ENCODE data around the gene VPS33A. TPM values are rescaled to one million over a fixed set of nuclear protein-coding genes. Genes with fewer than 3 reads are reported as not detected.

VPS33A gene
- total and polyA plus RNA-seq, 2 of the 13 experiments (the other 11 are each of a cell fraction or from before 2014, with no cell fraction given): 11.0 to 43.6 TPM

DNA sequence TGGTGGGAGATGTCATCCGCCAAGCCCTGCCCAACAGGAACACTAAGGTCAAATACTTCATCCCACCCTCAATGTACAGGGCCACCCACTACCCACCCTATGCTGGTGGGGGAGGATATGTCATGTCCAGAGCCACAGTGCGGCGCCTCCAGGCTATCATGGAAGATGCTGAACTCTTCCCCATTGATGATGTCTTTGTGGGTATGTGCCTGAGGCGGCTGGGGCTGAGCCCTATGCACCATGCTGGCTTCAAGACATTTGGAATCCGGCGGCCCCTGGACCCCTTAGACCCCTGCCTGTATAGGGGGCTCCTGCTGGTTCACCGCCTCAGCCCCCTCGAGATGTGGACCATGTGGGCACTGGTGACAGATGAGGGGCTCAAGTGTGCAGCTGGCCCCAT lies 59.3 kb downstream of the VPS33A start:
- H3K36me3 ChIP-seq (replicated peaks in 1 of 2; ENCODE audit: control insufficient read depth in 1 of 2, insufficient read depth in 2 of 2, low read length in 2 of 2): peaks cover 12 to 28% of the 10 kb centered on the region in 2 experiments

DNA sequence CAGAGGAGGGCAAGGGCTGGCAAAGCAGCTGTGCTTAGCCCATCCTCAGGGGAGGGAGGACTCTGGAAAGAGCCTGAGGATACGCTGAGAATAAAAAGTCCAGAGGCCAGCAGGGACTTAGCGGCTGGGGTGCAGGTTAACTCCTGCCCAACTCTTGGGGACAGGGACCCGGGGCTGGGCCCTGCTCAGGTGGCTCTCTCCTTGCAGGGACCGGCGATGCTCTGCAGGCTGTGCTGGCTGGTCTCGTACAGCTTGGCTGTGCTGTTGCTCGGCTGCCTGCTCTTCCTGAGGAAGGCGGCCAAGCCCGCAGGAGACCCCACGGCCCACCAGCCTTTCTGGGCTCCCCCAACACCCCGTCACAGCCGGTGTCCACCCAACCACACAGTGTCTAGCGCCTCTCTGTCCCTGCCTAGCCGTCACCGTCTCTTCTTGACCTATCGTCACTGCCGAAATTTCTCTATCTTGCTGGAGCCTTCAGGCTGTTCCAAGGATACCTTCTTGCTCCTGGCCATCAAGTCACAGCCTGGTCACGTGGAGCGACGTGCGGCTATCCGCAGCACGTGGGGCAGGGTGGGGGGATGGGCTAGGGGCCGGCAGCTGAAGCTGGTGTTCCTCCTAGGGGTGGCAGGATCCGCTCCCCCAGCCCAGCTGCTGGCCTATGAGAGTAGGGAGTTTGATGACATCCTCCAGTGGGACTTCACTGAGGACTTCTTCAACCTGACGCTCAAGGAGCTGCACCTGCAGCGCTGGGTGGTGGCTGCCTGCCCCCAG lies 60.0 kb downstream of the VPS33A start:
- H3K27ac ChIP-seq (ENCODE audit: extremely low read length, insufficient read depth, low read length): no peak overlapping the region
- no peak overlapping the region for H2AFZ ChIP-seq (ENCODE audit: low read length)
- no peaks in the 10 kb centered on the region for H3K79me2 ChIP-seq (ENCODE audit: insufficient read depth, low read length)
- 0 out of 2 replicates have a peak, but pooled peaks cover 2% of the 10 kb centered on the region for H4K20me1 ChIP-seq (ENCODE audit: insufficient read depth, low read length)
- ChIA-PET CTCF (ENCODE audit: low intra/inter-chr PET ratio, low total read pairs) (no interaction called here), POLR2A (interaction anchor here (1.6 kb wide), 1 partner anchor 19 kb away, joined by 3 read pairs; no protein-coding TSS in a partner anchor)
- FAIRE-seq (no peak), DNase-seq (ENCODE audit: low spot score) (no peak), ATAC-seq (peak; percentile 10)
- no peak overlapping the region for H3K4me3 ChIP-seq (replicated peaks in 1 of 3; ENCODE audit: insufficient read depth in 1 of 3, low read depth in 2 of 3, low read length in 3 of 3)
- peaks cover 10 to 21% of the 10 kb centered on the region in 2 experiments for H3K36me3 ChIP-seq (replicated peaks in 1 of 2; ENCODE audit: control insufficient read depth in 1 of 2, insufficient read depth in 2 of 2, low read length in 2 of 2)
- in situ Hi-C loops (cut with HindIII; ENCODE audit: extremely low pct_ligation_motif_present, low pct_unique_long_range_greater_than_20kb) (no loop called here), intact Hi-C loops (cut with micrococcal nuclease; ENCODE audit: unreplicated experiment) (no loop called here)
- peaks cover 10% of the 10 kb centered on the region for H3K4me1 ChIP-seq (ENCODE audit: insufficient read depth, low read length)
- BruUV-seq (replicated peaks): no TSS peak
- H3K27me3 ChIP-seq (ENCODE audit: control insufficient read depth in 1 of 2, insufficient read depth in 2 of 2, low read length in 2 of 2): peaks cover 6 to 36% of the 10 kb centered on the region in 2 experiments
- WGBS (ENCODE audit: low lambda C conversion rate): 90% methylated on average over 13 of the region's 27 CpGs
- no peak overlapping the region for H3K4me2 ChIP-seq (ENCODE audit: low read depth, low read length)
- H3K9me3 ChIP-seq (ENCODE audit: low read length): no peaks in the 10 kb centered on the region
- no peak overlapping the region for H3K9ac ChIP-seq (ENCODE audit: insufficient read depth, low read depth, low read length)
- TF ChIP-seq AGO1 (IDR thresholded peaks at IDR 0.05; ENCODE audit: low read depth, low read length, poor library complexity, severe bottlenecking) (peak; percentile 79), MAZ (IDR thresholded peaks at IDR 0.05; ENCODE audit: borderline replicate concordance, low read depth, low read length) (no peak), MAZ (CRISPR knock-in tag; IDR thresholded peaks at IDR 0.05; ENCODE audit: low read depth) (no peak), ZNF101 (CRISPR knock-in tag; IDR thresholded peaks at IDR 0.05; ENCODE audit: borderline replicate concordance, low read depth) (no peak), NRL (CRISPR knock-in tag; IDR thresholded peaks at IDR 0.05; ENCODE audit: borderline replicate concordance) (peak; percentile 24; the same call in 1 of the 2 replicates), AGO2 (optimal IDR thresholded peaks at IDR 0.05; ENCODE audit: low read depth, low read length) (peak; percentile 95), RBM22 (optimal IDR thresholded peaks at IDR 0.05; ENCODE audit: low read length) (peak; percentile 31), HDAC6 (IDR thresholded peaks at IDR 0.05; ENCODE audit: low read depth, low read length) (no peak)
- TF ChIP-seq, protein P1, sequence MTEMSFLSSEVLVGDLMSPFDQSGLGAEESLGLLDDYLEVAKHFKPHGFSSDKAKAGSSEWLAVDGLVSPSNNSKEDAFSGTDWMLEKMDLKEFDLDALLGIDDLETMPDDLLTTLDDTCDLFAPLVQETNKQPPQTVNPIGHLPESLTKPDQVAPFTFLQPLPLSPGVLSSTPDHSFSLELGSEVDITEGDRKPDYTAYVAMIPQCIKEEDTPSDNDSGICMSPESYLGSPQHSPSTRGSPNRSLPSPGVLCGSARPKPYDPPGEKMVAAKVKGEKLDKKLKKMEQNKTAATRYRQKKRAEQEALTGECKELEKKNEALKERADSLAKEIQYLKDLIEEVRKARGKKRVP (CRISPR knock-in tag; IDR thresholded peaks at IDR 0.05): no peak
- TF ChIP-seq, protein P2, sequence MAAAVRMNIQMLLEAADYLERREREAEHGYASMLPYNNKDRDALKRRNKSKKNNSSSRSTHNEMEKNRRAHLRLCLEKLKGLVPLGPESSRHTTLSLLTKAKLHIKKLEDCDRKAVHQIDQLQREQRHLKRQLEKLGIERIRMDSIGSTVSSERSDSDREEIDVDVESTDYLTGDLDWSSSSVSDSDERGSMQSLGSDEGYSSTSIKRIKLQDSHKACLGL (CRISPR knock-in tag; IDR thresholded peaks at IDR 0.05): no peak
- TF ChIP-seq, protein P3, sequence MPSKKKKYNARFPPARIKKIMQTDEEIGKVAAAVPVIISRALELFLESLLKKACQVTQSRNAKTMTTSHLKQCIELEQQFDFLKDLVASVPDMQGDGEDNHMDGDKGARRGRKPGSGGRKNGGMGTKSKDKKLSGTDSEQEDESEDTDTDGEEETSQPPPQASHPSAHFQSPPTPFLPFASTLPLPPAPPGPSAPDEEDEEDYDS (CRISPR knock-in tag; IDR thresholded peaks at IDR 0.05): no peak

More for the DNA sequence above, 59.3 kb downstream of the VPS33A start:
- TF ChIP-seq POLR2AphosphoS2 (IDR thresholded peaks at IDR 0.05; ENCODE audit: low read depth, low read length) (0 out of 2 replicates have a peak, but pooled peaks have one; percentile 36), PCBP1 (IDR thresholded peaks at IDR 0.05; ENCODE audit: borderline replicate concordance, low read depth, low read length) (no peak)
- in situ Hi-C loops (cut with HindIII; ENCODE audit: extremely low pct_ligation_motif_present, low pct_unique_long_range_greater_than_20kb) (no loop called here), intact Hi-C loops (cut with micrococcal nuclease; ENCODE audit: unreplicated experiment) (no loop called here)
- Histone ChIP-seq H3K27ac (ENCODE audit: extremely low read length, insufficient read depth, low read length) (no peak overlapping the region), H2AFZ (ENCODE audit: low read length) (no peak overlapping the region), H3K4me3 (replicated peaks in 1 of 3; ENCODE audit: insufficient read depth in 1 of 3, low read depth in 2 of 3, low read length in 3 of 3) (no peak overlapping the region), H3K9me3 (ENCODE audit: low read length) (no peaks in the 10 kb centered on the region), H4K20me1 (ENCODE audit: insufficient read depth, low read length) (0 out of 2 replicates have a peak, but pooled peaks cover 2% of the 10 kb centered on the region), H3K4me1 (ENCODE audit: insufficient read depth, low read length) (peaks cover 8% of the 10 kb centered on the region; the same call in 1 of the 2 replicates), H3K79me2 (ENCODE audit: insufficient read depth, low read length) (no peaks in the 10 kb centered on the region), H3K4me2 (ENCODE audit: low read depth, low read length) (no peak overlapping the region), H3K9ac (ENCODE audit: insufficient read depth, low read depth, low read length) (no peak overlapping the region), H3K27me3 (ENCODE audit: control insufficient read depth in 1 of 2, insufficient read depth in 2 of 2, low read length in 2 of 2) (peaks cover 6 to 29% of the 10 kb centered on the region in 2 experiments)
- FAIRE-seq: no peak
- BruUV-seq (replicated peaks): no TSS peak
- 92% methylated on average over 2 of the region's 8 CpGs for WGBS (ENCODE audit: low lambda C conversion rate)
- POLR2A ChIA-PET: interaction anchor here (1.6 kb wide), 1 partner anchor 18 kb away, joined by 3 read pairs; no protein-coding TSS in a partner anchor
- CTCF ChIA-PET (ENCODE audit: low intra/inter-chr PET ratio, low total read pairs): no interaction called here
- no peak for ATAC-seq
- no peak for DNase-seq (ENCODE audit: low spot score)

Data from HepG2 (cell line).